ENCODE measurements around the gene GLMP.
"Not testable (repeated sequence)": the region's sequence is repeated elsewhere in the genome, so short reads cannot be mapped to it uniquely, and the experiment has no call there.

The GLMP gene, protein sequence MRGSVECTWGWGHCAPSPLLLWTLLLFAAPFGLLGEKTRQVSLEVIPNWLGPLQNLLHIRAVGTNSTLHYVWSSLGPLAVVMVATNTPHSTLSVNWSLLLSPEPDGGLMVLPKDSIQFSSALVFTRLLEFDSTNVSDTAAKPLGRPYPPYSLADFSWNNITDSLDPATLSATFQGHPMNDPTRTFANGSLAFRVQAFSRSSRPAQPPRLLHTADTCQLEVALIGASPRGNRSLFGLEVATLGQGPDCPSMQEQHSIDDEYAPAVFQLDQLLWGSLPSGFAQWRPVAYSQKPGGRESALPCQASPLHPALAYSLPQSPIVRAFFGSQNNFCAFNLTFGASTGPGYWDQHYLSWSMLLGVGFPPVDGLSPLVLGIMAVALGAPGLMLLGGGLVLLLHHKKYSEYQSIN

DNA sequence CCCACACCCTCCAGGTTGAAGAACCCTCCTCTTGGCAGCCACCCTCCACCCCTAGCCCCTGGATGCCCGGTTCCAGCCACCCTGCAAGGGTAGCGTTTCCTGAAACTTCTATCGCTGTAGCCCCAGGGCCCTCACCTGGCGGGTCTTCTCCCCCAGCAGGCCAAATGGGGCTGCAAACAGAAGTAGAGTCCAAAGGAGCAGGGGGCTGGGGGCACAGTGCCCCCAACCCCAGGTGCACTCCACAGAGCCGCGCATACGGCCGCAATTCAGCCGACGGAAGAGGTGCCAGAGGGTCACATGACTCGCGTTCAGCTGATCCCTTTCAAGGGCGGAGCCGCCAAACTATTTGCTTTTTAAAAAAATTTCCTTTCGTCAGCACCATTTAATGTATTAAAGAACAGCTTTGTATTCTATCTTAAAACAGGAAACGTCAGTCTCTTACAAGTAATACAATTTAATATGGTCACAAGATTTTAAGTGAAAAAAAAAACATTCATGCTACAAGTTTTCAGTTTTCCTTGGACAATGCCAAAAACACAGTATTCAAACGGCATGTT lies at the start of gene GLMP:
Gene GLMP (minus strand): TSS at position 289 of the 557 bp plus-strand sequence. CDS start 34 bp downstream, at position 255.
- no peak for DNase-seq

DNA sequence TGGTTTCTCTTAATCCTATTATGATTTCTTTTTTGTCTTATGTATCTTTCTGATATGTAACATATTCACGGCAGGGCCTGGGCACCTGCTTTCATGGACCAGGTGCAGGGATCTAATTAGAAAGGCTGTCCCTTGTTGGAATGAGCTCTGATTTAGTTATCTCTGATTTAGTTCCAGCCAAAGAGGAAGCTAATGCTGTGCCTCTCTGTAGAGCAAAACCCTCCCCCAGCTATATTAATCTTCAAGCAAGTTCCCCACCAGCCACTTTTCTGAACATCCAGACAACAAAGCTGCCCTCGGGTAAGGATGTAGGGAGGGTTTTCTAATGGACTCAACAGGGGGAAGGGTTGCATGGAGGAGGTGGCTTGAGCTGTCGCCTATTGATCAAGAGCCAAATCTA lies 48.9 kb upstream of the GLMP start:
- no peak for DNase-seq

DNA sequence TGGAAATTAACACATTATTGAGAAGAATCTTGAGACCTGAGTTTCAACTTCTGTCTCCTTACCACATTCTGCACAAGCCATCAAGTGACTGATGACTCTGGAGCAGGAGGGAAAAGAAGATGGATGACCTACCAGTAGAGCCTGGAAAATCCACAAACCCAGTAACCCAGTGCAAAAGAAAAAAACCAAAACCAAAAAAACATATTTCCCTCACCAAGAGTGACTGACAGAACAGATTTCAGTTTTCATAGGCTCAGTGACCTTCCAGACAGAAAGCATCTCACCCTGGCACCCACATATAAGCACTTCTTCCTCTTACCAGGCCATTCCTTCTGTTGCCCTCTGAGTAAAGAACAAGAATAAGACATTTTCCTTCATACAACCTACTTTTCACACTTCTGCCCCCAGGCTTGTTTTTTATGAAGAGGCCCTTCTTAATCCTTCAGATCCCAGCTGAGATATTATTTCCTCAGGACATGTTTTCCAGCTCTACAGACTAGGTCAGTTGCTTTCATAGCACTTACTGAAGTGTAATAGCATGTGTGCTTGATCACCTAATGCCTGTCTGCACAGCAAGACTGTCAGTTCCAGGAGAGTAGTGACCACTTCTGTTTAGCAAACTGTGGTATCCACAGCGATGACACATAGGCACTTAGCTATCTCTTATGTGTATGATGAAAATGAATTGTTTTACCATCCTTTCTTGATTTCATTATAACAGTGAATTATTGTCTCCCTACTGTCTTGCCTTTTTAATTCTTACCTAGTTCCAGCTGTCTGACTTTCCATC lies 46.9 kb upstream of the GLMP start:
- no peak for DNase-seq

DNA sequence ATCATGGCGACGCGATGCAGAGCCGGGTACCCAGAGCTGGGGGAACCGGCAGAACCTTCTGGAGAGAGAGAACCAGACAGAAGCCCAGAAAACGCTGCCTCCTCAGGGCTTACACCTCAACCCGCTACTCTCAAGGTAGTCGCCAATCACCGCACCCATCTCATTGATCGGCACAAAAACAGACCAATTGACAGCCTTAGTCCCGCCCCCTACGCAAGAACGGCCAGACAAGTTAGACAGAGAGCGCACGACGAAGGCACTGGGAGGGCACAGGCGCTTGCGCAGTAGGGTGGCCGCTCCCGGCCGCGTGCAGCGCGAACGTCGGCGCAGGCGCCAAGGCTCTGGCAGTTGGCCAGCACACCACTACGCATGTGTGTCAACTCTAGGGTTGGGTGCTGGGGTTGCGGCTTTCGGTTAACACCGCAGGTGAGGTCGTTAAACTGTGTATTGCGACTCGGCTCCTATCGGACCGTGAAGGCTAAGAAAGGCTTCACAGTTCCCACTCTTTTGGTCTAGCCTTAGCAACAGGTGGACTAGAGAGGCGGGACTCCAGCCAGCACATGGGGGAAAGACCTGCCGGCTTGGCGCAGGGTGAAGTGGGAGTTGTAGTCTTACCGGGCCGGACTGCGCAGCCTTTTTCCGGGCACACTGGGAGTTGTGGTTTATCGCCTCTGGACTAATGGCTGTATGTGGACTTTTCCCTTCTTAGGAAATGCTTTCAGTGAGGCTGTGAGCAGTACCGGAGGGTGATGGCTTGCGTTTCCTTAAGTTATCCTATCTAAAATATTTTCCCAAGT lies 42.9 kb upstream of the GLMP start, which contains the start of the genes CCT3 and TSACC:
Gene CCT3 (minus strand): TSS at position 113 of the 797 bp plus-strand sequence. CDS start 108 bp downstream, at position 5.
Gene TSACC (plus strand): TSS at position 347 of the 797 bp plus-strand sequence. CDS start 1,232 bp downstream, outside the sequence.
- DNase-seq = peak; percentile 98

DNA sequence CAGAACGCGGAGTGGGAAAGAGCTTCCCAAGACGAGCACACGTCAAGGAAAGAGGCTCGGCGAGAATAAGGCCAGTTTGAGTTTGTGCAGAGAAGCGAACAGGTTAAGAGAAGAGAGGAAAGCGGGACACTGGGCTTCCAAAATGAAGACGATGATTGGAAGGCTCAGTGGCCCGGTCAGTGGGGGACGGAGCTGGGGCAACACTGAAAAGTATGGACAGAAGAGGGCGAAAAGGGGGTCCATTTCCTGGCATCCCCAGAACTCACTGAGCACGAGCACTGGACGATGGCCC lies 42.4 kb upstream of the GLMP start:
- no peak for DNase-seq

DNA sequence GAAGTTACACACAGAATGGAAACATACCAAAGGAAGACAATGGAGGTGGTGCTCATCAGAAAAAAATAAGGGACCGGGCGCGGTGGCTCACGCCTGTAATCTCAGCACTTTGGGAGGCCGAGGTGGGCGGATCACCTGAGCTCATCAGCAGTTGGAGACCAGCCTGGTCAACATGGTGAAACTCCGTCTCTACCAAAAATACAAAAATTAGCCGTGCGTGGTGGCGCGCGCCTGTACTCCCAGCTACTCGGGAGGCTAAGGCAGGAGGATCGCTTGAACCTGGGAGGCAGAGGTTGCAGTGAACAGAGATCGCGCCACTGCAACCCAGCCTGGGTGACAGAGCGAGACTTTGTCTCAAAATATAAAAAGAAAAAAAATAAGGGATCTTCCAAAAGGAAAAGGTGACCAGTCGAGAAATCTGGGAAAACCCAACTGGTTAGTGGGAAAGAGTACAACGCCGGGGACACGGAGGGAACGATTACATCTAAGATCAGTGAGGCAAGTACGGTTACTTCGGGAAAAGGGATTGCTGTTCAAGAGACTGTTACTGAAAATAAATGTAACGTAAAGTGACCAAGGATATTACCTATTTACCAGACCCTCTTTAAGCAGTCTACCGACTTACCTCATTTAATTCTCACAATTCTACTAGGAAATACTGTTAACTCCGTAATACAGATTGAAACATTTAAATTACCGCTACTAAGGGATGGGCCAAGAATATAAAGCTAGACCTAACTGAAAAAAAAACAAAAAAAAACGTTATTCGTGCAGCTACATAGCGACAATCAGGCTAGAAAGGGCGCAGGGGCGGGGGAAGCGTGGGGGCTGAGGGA lies 41.8 kb upstream of the GLMP start:
- no peak for DNase-seq

DNA sequence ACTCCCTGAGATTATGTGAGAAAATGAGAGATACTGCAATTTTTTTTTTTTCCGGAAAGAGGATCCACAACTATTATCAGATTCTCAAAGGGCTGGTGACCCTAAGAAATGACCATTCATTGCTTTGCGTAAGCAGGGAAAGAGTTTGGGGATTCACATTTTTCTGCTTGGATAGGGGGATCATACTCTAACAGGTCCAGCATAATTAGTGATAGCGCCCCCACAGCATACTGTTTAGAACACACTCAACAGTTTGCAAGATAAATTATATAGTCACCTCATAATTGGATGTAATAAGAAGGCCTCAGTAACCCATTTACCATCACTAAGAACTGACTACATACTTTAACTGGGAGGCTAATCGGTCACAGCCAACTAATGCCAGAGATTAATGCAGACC lies 40.8 kb upstream of the GLMP start:
- DNase-seq = peak; percentile 17 to 25

DNA sequence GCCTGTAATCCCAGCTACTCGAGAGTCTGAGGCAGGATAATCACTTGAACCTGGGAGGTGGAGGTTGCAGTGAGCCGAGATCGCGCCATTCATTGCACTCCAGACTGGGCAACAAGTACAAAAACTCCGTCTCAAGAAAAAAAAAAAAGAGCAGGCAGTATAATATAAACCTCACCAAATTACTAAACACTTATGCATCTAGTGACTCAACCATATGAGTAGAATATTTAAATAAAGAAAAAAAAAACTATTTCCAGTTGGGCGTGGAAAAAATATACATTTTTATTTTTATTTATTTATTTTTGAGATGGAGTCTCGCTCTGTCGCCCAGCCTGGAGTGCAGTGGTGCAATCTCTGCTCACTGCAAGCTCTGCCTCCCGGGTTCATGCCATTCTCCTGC lies 27.7 kb upstream of the GLMP start:
- not testable (repeated sequence) for DNase-seq

DNA sequence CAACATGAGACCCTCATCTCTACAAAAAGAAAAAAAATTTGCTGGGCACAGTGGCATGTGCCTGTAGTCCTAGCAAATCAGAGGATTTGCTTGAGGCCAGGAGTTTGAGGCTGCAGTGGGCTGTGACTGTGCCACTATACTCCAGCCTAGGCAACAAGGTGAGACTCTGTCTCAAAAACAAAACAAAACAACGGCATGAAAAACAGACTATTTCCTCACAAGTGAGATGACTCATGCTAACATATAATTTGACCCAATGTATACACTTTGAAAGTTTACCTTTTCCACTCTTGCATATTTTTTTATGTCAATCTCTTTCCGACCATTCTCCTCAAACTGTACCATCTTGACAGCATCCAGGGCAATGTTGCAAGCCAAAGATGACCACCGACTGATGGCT lies 25.1 kb upstream of the GLMP start:
- DNase-seq = no peak

DNA sequence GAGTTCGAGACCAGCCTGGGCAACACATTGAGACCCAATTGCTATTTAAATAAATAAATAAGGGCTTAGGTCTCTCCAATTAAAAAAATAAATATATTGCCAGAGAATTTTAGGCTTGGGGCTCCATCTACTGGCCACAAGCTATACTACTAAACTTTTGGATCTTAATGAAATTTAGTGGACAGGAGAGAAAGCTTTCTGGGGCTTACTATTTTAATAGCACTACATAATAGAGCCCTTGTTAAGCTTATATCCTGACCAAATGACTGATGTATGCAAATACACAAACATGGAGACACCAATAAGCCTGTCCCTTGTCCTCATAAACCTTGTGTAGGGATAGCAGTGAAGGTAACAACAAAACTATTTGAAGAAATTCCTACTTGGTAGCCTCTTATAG lies 24.2 kb upstream of the GLMP start:
- peak; percentile 32 to 40 for DNase-seq

DNA sequence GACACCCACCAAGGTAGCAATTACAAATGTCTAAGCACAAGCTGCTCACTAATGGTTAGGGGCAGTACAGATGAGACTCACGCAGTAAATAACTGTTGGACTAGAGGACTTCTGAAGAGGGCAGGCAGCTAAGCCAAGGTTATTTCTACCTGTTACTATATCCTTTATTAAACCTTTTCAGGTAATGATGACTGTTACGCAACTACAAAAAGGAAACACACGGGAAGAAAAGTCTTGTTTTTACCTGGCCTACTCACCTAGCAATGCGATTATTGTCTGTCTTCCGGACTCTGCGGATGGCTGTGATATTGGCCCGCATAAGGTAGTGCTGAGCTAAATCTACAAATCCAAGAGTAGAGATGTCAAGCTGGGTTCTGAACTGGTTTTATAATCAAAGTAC lies 21.4 kb upstream of the GLMP start:
- no peak for DNase-seq

DNA sequence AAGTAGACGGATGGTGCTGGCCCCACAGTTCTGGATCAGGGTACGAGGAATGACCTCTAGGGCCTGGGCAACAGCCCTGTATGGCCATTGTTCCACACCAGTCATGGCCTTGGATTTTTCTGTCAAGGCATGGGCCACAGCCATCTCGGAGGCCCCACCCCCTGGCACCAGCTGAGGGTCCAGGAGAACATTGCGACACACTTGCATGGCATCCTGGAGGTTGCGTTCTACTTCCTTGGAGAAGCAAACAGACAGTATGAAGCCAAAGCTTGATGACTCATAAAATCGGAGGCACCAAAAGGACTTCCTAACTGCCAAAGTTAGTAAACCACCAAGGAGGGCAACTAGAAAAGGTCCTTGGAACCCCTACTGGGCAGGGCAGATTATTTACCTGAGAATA lies 15.5 kb upstream of the GLMP start:
- DNase-seq = no peak

DNA sequence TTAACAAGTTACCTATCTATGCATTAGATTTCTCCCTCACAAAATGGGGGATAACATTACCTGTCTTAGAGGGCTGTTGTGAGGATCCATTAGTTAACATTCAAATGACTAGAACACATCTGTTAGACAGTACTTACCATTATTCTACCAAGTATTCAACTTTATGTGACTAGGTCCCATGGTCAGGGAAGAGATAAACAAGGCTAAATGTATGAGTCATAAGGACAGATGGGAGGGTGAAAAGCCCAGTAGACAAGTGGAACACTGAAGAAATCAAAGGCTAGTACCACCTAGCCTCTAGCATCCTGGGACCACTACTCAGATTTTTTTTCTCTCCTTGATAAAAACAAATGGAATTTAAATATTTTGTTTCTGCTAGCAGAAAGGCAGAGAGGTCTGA lies 12.6 kb upstream of the GLMP start:
- no peak for DNase-seq

DNA sequence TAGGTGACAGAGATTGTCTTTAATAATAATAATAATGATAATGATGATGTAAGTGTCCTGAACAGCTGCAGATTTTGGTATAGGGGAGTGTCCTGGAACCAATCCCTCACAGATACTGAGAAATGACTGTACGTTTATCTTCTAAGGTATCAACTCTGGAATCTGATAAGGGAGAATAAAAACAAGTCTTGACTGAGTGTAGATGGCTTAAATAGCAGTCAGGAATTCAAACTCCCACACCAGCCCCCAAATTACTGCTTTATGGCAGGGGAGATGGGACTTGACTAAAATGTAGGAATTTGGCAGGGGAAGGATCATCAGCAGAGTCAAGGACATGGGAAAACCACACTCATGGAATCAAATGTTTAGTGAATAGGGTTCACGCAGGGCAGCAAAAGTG lies 9.7 kb upstream of the GLMP start:
- no peak for DNase-seq

DNA sequence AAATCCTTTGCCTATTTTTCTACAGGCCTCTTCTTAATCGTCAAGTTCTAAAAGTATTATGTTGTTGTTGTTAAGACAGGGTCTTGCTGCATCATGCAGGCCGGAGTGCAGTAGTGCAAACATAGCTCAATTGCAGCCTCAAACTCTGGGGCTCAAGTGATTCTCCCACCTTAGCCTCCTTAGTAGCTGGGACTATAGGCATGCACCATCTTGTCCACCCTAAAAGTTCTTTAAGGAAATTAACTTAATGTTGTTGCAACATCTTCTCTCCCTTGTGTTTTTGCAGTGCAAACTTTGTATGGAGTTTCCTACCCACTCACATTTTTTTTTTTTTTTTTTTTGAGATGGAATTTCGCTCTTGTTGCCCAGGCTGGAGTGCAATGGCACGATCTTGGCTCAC lies 7.8 kb upstream of the GLMP start:
- DNase-seq = no peak

DNA sequence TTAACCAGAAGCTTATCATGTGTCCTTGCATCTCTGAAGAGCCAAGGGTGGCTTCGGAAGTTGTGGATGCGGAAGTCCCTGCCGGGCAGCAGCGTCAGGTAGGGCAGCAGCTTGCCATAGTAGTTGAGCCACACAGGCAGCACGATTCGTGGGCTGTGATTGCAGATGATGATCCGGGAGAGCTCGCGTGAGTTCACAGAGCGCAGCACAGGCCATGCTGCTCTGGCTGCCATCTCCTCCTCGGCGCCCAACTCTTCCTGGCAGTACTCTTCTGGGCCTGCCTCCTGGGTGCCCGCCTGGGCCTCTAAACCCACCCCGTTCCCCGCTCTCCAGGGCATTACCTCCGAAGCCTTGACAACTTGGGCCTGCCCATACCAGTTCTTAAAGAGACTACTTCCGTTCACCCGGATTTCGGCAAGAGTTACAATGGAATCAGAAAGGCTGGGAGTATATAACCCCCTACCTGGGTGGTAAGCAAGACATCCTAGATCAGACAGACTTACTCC lies 3.4 kb upstream of the GLMP start, which contains the start of gene VHLL:
Gene VHLL (minus strand): TSS at position 456 of the 506 bp plus-strand sequence. CDS start 118 bp downstream, at position 338.
- no peak for DNase-seq

DNA sequence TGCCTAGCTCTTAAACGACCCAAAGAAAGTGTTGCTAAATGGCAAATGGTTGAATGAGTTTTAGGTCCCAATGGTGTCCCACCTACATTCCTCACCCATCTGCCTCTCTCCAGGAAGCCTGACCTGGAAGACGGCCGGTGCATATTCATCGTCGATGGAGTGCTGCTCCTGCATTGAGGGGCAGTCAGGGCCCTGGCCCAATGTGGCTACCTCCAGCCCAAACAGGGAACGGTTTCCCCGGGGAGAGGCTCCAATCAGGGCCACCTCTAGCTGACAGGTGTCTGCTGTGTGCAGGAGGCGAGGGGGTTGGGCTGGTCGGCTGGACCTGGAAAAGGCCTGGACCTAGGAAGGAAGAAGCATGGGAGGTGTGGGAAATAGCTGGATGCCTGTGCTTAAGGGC lies 1.6 kb downstream of the GLMP start:
- DNase-seq = no peak

DNA sequence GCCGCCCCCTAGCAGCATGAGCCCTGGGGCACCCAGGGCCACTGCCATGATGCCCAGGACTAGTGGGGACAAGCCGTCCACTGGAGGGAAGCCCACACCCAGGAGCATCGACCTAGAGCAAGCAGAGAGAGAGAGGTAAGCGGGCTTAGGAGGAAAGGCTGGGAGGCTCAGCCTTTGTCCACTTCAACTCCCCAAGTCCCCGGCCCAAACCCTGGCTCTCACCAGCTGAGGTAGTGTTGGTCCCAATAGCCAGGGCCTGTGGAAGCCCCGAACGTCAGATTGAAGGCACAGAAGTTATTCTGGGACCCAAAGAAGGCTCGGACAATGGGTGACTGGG lies 2.4 kb downstream of the GLMP start:
- DNase-seq = no peak

DNA sequence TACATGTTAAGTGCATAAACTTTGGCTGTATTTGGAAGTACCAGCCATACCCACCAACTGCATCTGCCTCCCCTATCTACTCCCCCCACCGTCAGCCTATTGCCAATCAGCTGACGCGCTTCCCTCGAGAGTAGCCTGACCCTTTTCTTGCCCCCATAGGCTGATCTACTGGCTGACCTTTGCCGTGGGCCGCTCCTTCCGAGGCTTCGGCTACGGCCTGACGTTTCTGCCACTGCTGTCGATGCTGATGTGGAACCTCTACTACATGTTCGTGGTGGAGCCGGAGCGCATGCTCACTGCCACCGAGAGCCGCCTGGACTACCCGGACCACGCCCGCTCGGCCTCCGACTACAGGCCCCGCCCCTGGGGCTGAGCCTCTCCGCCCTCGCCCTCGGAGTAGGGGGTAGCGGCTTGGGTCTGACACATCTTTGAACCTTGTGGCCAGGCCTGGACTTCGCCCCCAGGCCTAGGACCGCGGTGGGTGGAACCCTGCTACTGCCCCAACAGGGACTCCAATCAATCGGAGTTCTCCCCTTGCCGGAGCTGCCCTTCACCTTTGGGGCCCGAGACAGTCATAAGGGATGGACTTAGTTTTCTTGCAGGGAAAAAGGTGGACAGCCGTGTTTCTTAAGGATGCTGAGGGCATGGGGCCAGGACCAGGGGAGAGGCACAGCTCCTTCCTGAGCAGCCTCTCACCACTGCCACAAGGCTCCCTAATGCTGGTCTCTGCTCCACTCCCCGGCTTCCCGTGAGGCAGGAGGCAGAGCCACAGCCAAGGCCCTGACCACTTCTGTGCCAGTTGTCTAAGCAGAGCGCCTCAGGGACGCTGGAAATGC lies 4.0 kb downstream of the GLMP start:
- no peak for DNase-seq

DNA sequence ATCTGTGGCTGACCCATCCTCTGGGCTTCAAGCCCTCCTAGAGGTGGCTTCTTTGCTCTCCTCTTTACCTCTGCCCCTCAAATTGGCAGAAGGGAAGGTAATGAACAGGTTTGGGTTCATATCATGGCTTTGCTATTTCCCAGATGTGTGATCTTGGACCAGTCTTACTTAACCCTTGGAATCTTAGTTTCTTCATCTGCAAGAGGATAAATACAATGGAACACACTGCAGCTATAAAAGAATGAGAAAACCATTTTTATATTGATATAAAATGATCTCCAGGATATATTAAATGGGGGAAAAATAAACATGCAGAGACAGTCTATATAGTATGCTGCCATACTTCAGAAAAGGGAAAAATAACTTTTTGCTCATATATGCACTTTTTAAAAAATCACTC lies 5.6 kb downstream of the GLMP start:
- no peak for DNase-seq

DNA sequence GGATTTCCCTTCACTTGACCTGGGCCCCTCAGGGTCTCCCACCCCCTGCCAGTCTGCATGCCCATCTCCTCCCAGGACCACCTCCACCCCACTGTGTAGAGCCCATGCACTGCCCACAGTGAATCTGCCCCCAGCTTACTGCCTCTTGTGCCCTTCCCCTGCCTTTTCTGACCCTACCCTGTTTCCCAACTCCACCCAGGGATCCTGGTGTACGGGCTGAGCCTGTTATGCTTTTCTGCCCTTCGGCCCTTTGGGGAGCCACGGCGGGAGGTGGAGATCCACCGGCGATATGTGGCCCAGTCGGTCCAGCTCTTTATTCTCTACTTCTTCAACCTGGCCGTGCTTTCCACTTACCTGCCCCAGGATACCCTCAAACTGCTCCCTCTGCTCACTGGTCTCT lies 9.4 kb downstream of the GLMP start:
- no peak for DNase-seq

Measured in AML-193 (cell line).